GM18519 (cell line): ENCODE data around the gene SLC17A9.

Experiments used
- ATAC-seq: cut with Tn5 transposase; IDR thresholded peaks from one replicate; pipeline ENCODE4 v1.9.1; 2021; ENCODE audit warnings: mild to moderate bottlenecking, moderate library complexity; ENCODE audit not compliant: unreplicated experiment, low FRiP score

Gene SLC17A9

GRCh38 chr20:62966212-62967148, 14.0 kb downstream of the SLC17A9 start:
- no peak for ATAC-seq

- ATAC-seq: no peak
These were observed 14.6 kb downstream of the SLC17A9 start for GRCh38 chr20:62967149-62967501.

GRCh38 chr20:62967628-62968351, 15.3 kb downstream of the SLC17A9 start:
- no peak for ATAC-seq

- no peak for ATAC-seq
These were observed 16.1 kb downstream of the SLC17A9 start for GRCh38 chr20:62968378-62969178.

- ATAC-seq: no peak
These were observed 16.8 kb downstream of the SLC17A9 start for GRCh38 chr20:62969179-62969760.

- no peak for ATAC-seq
These were observed 17.4 kb downstream of the SLC17A9 start for GRCh38 chr20:62969939-62970306.

GRCh38 chr20:62970307-62971210, 18.1 kb downstream of the SLC17A9 start:
- ATAC-seq: no peak

GRCh38 chr20:62971211-62971949, 18.9 kb downstream of the SLC17A9 start:
- no peak for ATAC-seq

GRCh38 chr20:62971950-62972844, 19.7 kb downstream of the SLC17A9 start:
- ATAC-seq: peak; percentile 55

- ATAC-seq: no peak
These were observed 20.6 kb downstream of the SLC17A9 start for GRCh38 chr20:62972845-62973745.

GRCh38 chr20:62975251-62975760, 22.8 kb downstream of the SLC17A9 start:
- no peak for ATAC-seq

GRCh38 chr20:62975812-62976508, 23.5 kb downstream of the SLC17A9 start:
- no peak for ATAC-seq

GRCh38 chr20:62976886-62977285, 24.4 kb downstream of the SLC17A9 start:
- ATAC-seq: no peak

GRCh38 chr20:62977613-62978560, 25.4 kb downstream of the SLC17A9 start:
- ATAC-seq: no peak

- ATAC-seq: no peak
These were observed 26.0 kb downstream of the SLC17A9 start for GRCh38 chr20:62978561-62978943.
